ENCODE results near the gene MOB3C.

MOB3C gene

DNA sequence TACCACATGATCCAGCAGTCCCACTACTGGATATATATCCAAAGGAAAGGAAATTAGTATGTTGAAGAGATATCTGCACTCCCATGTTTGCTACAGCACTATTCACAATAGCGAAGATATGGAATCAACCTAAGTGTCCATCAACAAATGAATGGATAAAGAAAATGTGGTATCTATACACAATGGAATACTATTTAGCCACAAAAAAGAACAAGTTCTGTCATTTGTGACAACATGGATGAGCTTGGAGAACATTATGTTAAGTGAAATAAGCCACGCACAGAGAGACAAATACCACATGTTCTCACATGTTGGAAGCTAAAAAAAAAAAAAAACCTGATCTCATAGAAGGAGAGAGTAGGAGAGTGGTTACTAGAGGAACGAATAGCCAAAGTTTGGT lies 33.9 kb upstream of the MOB3C start:
- in situ Hi-C loops (cut with HindIII; ENCODE audit: low pct_ligation_motif_present, low sequenced_read_pairs): no loop called here
- Histone ChIP-seq H3K27ac (no peak overlapping the region), H3K27me3 (replicated peaks) (no peaks in the 10 kb centered on the region), H3K36me3 (replicated peaks) (peaks cover 10% of the 10 kb centered on the region), H3K4me3 (ENCODE audit: low read depth, low read length) (no peak overlapping the region)
- TF ChIP-seq CTCF (IDR thresholded peaks at IDR 0.05; ENCODE audit: low read depth, low read length, missing control alignments): no peak
- no peak for DNase-seq

DNA sequence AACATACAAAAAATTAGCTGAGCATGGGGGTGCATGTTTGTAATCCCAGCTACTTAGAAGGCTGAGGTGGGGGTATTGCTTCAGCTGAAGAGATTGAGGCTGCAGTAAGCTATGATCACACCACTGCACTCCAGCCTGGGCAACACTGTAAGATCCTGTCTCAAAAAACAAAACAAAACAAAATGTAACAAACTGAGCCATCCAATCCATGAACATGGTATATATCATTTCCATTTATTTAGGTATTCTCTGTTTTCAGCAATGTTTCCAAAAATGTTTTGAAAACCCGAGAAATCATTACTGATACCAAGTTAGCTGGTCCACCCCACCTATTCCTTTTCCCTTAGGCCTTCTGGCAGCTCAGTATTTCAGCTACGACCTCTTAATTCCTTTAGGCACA lies 33.2 kb upstream of the MOB3C start:
- DNase-seq: no peak
- H3K27ac ChIP-seq: no peak overlapping the region
- in situ Hi-C loops (cut with HindIII; ENCODE audit: low pct_ligation_motif_present, low sequenced_read_pairs): no loop called here
- no peak overlapping the region for H3K4me3 ChIP-seq (ENCODE audit: low read depth, low read length)
- no peak for TF ChIP-seq CTCF (IDR thresholded peaks at IDR 0.05; ENCODE audit: low read depth, low read length, missing control alignments)
- H3K27me3 ChIP-seq (replicated peaks): no peaks in the 10 kb centered on the region
- H3K36me3 ChIP-seq (replicated peaks): peaks cover 6% of the 10 kb centered on the region

- no peak for TF ChIP-seq CTCF (IDR thresholded peaks at IDR 0.05; ENCODE audit: low read depth, low read length, missing control alignments)
- no peak for DNase-seq
- in situ Hi-C loops (cut with HindIII; ENCODE audit: low pct_ligation_motif_present, low sequenced_read_pairs): no loop called here
- Histone ChIP-seq H3K36me3 (replicated peaks) (peaks cover 5% of the 10 kb centered on the region), H3K4me3 (ENCODE audit: low read depth, low read length) (no peak overlapping the region), H3K27ac (no peak overlapping the region), H3K27me3 (replicated peaks) (no peaks in the 10 kb centered on the region)
Observed at GRCh38 chr1:46647611-46648010, 31.0 kb upstream of the MOB3C start.

DNA sequence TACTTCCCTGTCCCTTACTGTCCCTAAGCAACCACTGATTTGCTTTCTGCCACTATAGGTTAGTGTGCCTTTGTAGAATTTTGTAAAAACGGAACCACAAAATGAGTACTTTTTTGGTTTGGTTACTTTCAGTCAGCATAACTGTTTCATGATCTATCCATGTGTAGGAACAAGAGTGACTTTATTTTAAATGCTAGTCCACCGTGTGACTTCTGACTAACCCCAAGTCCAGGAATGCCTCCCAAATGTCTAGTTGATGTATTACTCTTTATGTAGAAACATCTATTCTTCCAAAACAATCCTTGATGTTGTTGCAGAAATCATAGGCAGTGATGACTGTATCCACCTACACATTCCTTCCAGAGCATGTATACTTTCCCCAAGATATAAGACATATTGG lies 30.2 kb upstream of the MOB3C start:
- Histone ChIP-seq H3K27me3 (replicated peaks) (no peaks in the 10 kb centered on the region), H3K36me3 (replicated peaks) (peaks cover 5% of the 10 kb centered on the region), H3K4me3 (ENCODE audit: low read depth, low read length) (no peak overlapping the region), H3K27ac (no peak overlapping the region)
- DNase-seq: no peak
- in situ Hi-C loops (cut with HindIII; ENCODE audit: low pct_ligation_motif_present, low sequenced_read_pairs): no loop called here
- no peak for TF ChIP-seq CTCF (IDR thresholded peaks at IDR 0.05; ENCODE audit: low read depth, low read length, missing control alignments)

- Histone ChIP-seq H3K27ac (no peak overlapping the region), H3K36me3 (replicated peaks) (peaks cover 5% of the 10 kb centered on the region), H3K4me3 (ENCODE audit: low read depth, low read length) (no peak overlapping the region), H3K27me3 (replicated peaks) (no peaks in the 10 kb centered on the region)
- in situ Hi-C loops (cut with HindIII; ENCODE audit: low pct_ligation_motif_present, low sequenced_read_pairs): no loop called here
- TF ChIP-seq CTCF (IDR thresholded peaks at IDR 0.05; ENCODE audit: low read depth, low read length, missing control alignments): no peak
- DNase-seq: no peak
Observed at GRCh38 chr1:46646331-46646730, 29.7 kb upstream of the MOB3C start.

DNA sequence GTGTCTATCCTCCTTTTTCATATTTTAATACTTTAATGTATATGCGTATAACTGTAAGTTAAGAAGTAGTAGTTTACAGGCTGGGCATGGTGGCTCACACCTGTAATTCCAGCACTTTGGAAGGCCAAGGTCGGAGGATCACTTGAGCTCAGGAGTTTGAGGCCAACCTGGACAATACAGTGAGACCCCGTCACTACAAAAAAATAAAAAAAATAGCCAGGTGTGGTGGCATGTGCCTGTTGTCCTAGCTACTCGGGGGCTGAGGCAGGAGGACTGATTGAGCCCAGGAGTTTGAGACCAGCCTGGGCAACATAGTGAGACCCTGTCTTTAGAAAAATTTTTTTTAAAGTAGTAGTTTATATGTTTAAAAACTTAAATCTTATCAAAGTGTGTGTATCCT lies 29.2 kb upstream of the MOB3C start:
- Histone ChIP-seq H3K4me3 (ENCODE audit: low read depth, low read length) (no peak overlapping the region), H3K27ac (no peak overlapping the region), H3K27me3 (replicated peaks) (no peaks in the 10 kb centered on the region), H3K36me3 (replicated peaks) (peaks cover 5% of the 10 kb centered on the region)
- no peak for TF ChIP-seq CTCF (IDR thresholded peaks at IDR 0.05; ENCODE audit: low read depth, low read length, missing control alignments)
- no peak for DNase-seq
- in situ Hi-C loops (cut with HindIII; ENCODE audit: low pct_ligation_motif_present, low sequenced_read_pairs): no loop called here
